Esophagus squamous epithelium (tissue), 5 donors: Measurements from ENCODE around the gene CIAO2B. TPM values are rescaled to one million over a fixed set of nuclear protein-coding genes. Genes with fewer than 3 reads are reported as not detected.
A peak's percentile ranks its signal among the peaks of the same experiment; 100 is the strongest.
"Not testable (repeated sequence)": the region's sequence is repeated elsewhere in the genome, so short reads cannot be mapped to it uniquely, and the experiment has no call there.

ENCODE experiments used
- DNase-seq: peaks from one replicate; lab custom pipeline; 2025; lab: John Stamatoyannopoulos, UW
- H3K27ac ChIP-seq, 4 donors: fragments of 200-600 bp; sonication (generic); one replicate each; pipeline ENCODE4 v1.5.1; 2016 to 2019; ENCODE audit warnings: mild to moderate bottlenecking in 1 of 4
- H3K27me3 ChIP-seq, 4 donors: fragments of 200-600 bp; sonication (generic); 1 replicate in 3 of 4; 2 replicates in 1 of 4; pipeline versions ENCODE4 v1.5.1 to v1.6.0; 2017 to 2021; ENCODE audit warnings: antibody characterized with exemption in 1 of 4
- H3K36me3 ChIP-seq, 3 donors: fragments of 200-600 bp; sonication (generic); one replicate each; pipeline ENCODE4 v1.5.1; 2016 to 2019
- H3K4me1 ChIP-seq, 3 donors: fragments of 200-600 bp; sonication (generic); one replicate each; pipeline ENCODE4 v1.5.1; 2017 to 2019
- H3K4me3 ChIP-seq, 4 donors: fragments of 200-600 bp; sonication (generic); 1 replicate in 3 of 4; 2 replicates in 1 of 4; pipeline ENCODE4 v1.5.1; 2016 to 2019; ENCODE audit warnings: mild to moderate bottlenecking in 2 of 4, moderate library complexity in 1 of 4
- H3K9me3 ChIP-seq, 3 donors: fragments of 200-600 bp; sonication (generic); one replicate each; pipeline ENCODE4 v1.5.1; 2016 to 2019
- POLR2A ChIP-seq, 4 donors: fragments of 450-650 bp; IDR thresholded peaks; one replicate each; pipeline ENCODE4 v1.6.1; 2017; ENCODE audit warnings: antibody characterized with exemption in 4 of 4, mild to moderate bottlenecking in 4 of 4, moderate library complexity in 3 of 4
- WGBS, 2 donors: methylation state at CpG; one replicate each; pipeline ENCODE4 v1.1.5; 2018; 5-methylcytosine and 5-hydroxymethylcytosine counted together
- intact Hi-C: fragments of 100-400 bp; cut with DNase I; formaldehyde crosslinking; loops from one replicate; pipeline ENCODE4 v1.15.0; 2022
- total RNA-seq, 4 donors: library from RNA; depleted of rRNA; stranded (reverse); fragments of >200 nt; gene quantifications; one replicate each; pipeline ENCODE4 v1.1.0, GENCODE V29; 2016
- TF ChIP-seq, protein P1 (sequence below), 6 experiments: fragments of 450-650 bp in 4 of 6; fragments of 200-600 bp in 2 of 6; sonication (generic) in 2 of 6; IDR thresholded peaks; one replicate each; pipeline ENCODE4 v1.5.1; 2016 to 2019; ENCODE audit warnings: antibody characterized with exemption in 6 of 6, mild to moderate bottlenecking in 4 of 6, moderate library complexity in 4 of 6
- donor health status: DM: yes; HTN: yes; CAD: no.

CIAO2B gene
- total RNA-seq, 4 donors from 2014 or later = 112 to 153 (median 126) TPM

DNA sequence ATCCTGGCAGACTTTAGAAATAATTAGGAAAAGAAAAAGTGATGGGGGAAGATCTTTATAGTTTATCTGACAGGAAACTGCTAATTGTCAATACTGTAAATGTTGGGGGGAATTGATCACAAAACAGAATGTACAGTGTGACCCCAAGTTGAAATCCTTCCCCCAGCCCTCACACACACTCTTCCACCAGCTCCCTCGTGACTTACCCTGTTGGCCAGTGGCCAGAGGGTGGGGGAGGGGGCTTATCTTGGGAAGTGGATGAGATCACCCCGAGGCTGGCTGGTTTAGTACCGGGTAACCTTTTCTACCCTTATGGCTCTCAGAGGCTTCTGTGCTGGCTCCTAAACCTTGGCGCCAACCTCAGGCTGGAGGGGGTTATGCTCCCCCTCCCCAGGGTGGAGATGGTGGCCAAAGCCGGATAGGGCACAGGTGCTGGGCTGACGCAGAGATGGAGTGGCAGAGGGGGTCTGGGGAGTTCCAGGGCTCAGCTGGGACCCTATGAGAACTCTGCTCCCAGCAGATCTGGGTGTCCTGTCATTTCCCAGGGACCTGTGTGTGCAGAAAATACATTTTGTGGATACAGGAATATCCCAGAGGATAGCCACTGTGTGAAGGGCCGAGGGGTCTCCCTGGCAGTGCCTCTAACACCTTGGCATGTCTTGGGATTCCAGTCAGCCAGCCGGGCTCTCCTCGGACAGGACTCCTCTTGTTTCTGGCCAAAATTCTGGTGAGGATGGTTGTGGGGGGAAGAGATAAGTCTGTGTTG is 34.1 kb downstream of the CIAO2B start:
- DNase-seq = no peak
- H3K4me3 ChIP-seq = peak overlapping the region in 1 of 4 donors; percentile 5
- H3K27ac ChIP-seq = peak overlapping the region; percentile 80 to 93 (median 90)
- intact Hi-C loops = loop anchor here (5.0 kb wide), 1 partner anchor 32 kb away; the partner anchor contains the start of gene CIAO2B
- 10 to 23% methylated on average over 4 to 7 of the region's 9 CpGs for whole genome bisulfite sequencing, 2 donors
- no peaks in the 10 kb centered on the region for H3K27me3 ChIP-seq
- H3K36me3 ChIP-seq = no peaks in the 10 kb centered on the region
- TF ChIP-seq POLR2A (IDR thresholded peaks at IDR 0.05) = no peak
- TF ChIP-seq, protein P1, sequence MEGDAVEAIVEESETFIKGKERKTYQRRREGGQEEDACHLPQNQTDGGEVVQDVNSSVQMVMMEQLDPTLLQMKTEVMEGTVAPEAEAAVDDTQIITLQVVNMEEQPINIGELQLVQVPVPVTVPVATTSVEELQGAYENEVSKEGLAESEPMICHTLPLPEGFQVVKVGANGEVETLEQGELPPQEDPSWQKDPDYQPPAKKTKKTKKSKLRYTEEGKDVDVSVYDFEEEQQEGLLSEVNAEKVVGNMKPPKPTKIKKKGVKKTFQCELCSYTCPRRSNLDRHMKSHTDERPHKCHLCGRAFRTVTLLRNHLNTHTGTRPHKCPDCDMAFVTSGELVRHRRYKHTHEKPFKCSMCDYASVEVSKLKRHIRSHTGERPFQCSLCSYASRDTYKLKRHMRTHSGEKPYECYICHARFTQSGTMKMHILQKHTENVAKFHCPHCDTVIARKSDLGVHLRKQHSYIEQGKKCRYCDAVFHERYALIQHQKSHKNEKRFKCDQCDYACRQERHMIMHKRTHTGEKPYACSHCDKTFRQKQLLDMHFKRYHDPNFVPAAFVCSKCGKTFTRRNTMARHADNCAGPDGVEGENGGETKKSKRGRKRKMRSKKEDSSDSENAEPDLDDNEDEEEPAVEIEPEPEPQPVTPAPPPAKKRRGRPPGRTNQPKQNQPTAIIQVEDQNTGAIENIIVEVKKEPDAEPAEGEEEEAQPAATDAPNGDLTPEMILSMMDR (IDR thresholded peaks at IDR 0.05) = no peak
- no peaks in the 10 kb centered on the region for H3K9me3 ChIP-seq
- peaks cover 61 to 100% (median 85%) of the 10 kb centered on the region in 3 donors for H3K4me1 ChIP-seq

DNA sequence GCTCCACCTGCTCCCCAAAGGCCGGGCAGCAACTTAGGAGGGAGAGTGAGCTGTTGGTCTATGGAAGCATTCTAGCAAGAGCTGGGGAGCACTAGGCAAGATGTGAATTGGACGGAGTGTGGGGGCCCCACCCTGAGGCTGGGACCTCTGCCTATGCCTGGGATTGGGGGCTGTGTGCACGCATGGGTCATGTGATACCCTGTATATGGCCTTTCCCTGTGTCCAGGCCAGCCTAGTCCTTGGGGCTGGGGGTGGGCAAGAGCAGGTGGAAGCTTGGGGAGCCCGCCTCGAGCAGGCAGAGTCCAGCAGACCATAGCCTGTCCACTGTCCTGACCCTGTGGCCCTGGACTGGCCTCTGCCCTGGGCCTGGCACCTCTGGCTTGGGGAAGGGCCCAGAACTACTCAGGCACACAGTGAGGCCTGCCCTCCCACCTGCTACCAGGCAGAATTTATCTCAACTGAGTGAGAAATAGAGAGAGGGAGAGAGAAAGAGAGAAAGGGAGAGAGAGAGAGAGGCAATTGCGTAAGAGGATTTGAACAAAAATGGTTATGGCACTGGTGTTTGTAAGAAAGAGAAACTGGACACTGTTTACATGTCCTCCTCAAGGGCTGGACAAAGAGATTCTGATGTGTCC is 34.8 kb downstream of the CIAO2B start:
- H3K4me1 ChIP-seq = peaks cover 56 to 95% (median 78%) of the 10 kb centered on the region in 3 donors
- H3K4me3 ChIP-seq = no peak overlapping the region
- peak overlapping the region; percentile 80 to 93 (median 90) for H3K27ac ChIP-seq
- H3K27me3 ChIP-seq = no peaks in the 10 kb centered on the region
- DNase-seq = no peak
- H3K36me3 ChIP-seq = no peaks in the 10 kb centered on the region
- no peaks in the 10 kb centered on the region for H3K9me3 ChIP-seq
- 76 to 84% methylated on average over 3 to 6 of the region's 6 CpGs for WGBS, 2 donors
- no peak for TF ChIP-seq POLR2A (IDR thresholded peaks at IDR 0.05)
- TF ChIP-seq, protein P1 (IDR thresholded peaks at IDR 0.05) = no peak
- intact Hi-C loops = loop anchor here (5.0 kb wide), 1 partner anchor 33 kb away; the partner anchor contains the start of gene CIAO2B

DNA sequence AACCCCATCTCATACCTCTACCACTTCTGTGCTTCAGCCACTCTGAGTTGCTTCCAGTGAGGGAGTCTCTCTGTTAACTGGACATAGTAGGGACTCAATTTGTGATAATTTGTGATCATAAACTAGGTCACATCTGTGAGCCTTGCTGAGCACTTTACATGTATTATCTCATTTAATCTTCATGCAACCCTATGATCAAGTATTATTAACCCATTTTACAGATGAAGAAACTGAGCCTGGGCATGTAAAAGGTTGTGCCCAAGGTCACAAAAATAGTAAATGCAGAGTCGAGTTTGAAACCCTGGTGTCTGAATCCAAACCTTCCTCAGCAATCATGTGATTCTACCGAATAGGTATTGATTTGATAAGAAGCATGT is 35.3 kb downstream of the CIAO2B start:
- Histone ChIP-seq H3K27ac (peak overlapping the region; percentile 80 to 93 (median 90)), H3K4me1 (peaks cover 56 to 90% (median 74%) of the 10 kb centered on the region in 3 donors), H3K36me3 (no peaks in the 10 kb centered on the region), H3K27me3 (no peaks in the 10 kb centered on the region), H3K4me3 (no peak overlapping the region), H3K9me3 (no peaks in the 10 kb centered on the region)
- TF ChIP-seq, protein P1 (IDR thresholded peaks at IDR 0.05) = no peak
- TF ChIP-seq POLR2A (IDR thresholded peaks at IDR 0.05) = no peak
- no peak for DNase-seq
- 72 to 85% methylated on average over 2 of the region's 2 CpGs for WGBS, 2 donors
- intact Hi-C loops = loop anchor here (5.0 kb wide), 1 partner anchor 33 kb away; the partner anchor contains the start of gene CIAO2B

DNA sequence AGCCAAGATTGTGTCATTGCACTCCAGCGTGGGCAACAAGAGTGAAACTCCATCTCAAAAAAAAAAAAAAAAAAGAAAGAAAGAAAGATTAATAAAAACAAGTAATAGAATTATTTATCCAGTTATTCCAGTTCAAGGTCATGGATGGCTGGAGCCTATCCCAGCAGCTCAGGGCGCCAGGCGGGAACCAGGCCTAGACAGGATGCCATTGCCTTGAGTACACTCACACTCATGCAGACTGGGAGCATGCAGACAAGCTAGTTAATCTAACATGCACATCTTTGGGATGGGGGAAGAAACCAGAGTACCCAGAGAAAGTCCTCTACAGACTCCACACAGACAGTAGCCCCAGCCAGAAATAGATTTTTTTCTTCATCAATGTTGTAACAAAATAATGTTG is 36.0 kb downstream of the CIAO2B start:
- peaks cover 50 to 83% (median 67%) of the 10 kb centered on the region in 3 donors for H3K4me1 ChIP-seq
- H3K9me3 ChIP-seq = no peaks in the 10 kb centered on the region
- intact Hi-C loops = loop anchor here (5.0 kb wide), 1 partner anchor 34 kb away; the partner anchor contains the start of gene CIAO2B
- H3K27me3 ChIP-seq = no peaks in the 10 kb centered on the region
- no peak overlapping the region for H3K4me3 ChIP-seq
- 43 to 49% methylated on average over 2 to 3 of the region's 3 CpGs for WGBS, 2 donors
- no peak for TF ChIP-seq POLR2A (IDR thresholded peaks at IDR 0.05)
- TF ChIP-seq, protein P1 (IDR thresholded peaks at IDR 0.05) = no peak
- H3K27ac ChIP-seq = peak overlapping the region; percentile 80 to 93 (median 90)
- no peaks in the 10 kb centered on the region for H3K36me3 ChIP-seq
- DNase-seq = no peak

DNA sequence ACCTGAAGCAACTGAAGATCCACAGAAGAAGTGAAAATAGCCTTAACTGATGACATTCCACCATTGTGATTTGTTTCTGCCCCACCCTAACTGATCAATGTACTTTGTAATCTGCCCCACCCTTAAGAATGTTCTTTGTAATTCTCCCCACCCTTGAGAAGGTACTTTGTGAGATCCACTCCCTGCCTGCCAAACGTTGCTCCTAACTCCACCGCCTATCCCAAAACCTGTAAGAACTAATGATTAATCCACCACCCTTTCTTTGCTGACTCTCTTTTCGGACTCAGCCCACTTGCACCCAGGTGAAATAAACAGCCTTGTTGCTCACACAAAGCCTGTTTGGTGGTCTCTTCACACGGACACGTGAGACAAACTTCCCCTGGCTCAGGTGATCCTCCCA is 37.5 kb downstream of the CIAO2B start:
- Histone ChIP-seq H3K4me1 (peaks cover 43 to 68% (median 54%) of the 10 kb centered on the region in 3 donors), H3K27ac (peak overlapping the region; percentile 80 to 93 (median 85))
- intact Hi-C loops = loop anchor here (5.0 kb wide), 1 partner anchor 36 kb away; the partner anchor contains the start of gene CIAO2B
- WGBS, 2 donors = 45 to 70% methylated on average over 5 of the region's 5 CpGs
- H3K27me3 ChIP-seq, H3K9me3 ChIP-seq, DNase-seq, H3K36me3 ChIP-seq, H3K4me3 ChIP-seq: not testable (repeated sequence)
